G401 (cell line): ENCODE data around the gene AGPAT4. TPM values are rescaled to one million over a fixed set of nuclear protein-coding genes. Genes with fewer than 3 reads are reported as not detected.
"Not testable (repeated sequence)": the region's sequence is repeated elsewhere in the genome, so short reads cannot be mapped to it uniquely, and the experiment has no call there.

Experiments
- DNase-seq: peaks from one replicate; pipeline ENCODE4 v3.0.0-alpha.2; 2015; ENCODE audit warnings: low spot score
- in situ Hi-C: cut with HindIII; loops from 2 replicates; pipeline ENCODE4 v1.10.0; 2016; ENCODE audit warnings: low sequenced_read_pairs, mixed read lengths
- total RNA-seq: library from RNA; depleted of rRNA; stranded (reverse); fragments of >200 nt; shearing (Covaris generic); gene quantifications from 2 replicates; pipeline ENCODE4 v1.2.3, GENCODE V29; 2014

Gene AGPAT4
- total RNA-seq, 1 experiment from 2014 or later, result 3.6 TPM

DNA sequence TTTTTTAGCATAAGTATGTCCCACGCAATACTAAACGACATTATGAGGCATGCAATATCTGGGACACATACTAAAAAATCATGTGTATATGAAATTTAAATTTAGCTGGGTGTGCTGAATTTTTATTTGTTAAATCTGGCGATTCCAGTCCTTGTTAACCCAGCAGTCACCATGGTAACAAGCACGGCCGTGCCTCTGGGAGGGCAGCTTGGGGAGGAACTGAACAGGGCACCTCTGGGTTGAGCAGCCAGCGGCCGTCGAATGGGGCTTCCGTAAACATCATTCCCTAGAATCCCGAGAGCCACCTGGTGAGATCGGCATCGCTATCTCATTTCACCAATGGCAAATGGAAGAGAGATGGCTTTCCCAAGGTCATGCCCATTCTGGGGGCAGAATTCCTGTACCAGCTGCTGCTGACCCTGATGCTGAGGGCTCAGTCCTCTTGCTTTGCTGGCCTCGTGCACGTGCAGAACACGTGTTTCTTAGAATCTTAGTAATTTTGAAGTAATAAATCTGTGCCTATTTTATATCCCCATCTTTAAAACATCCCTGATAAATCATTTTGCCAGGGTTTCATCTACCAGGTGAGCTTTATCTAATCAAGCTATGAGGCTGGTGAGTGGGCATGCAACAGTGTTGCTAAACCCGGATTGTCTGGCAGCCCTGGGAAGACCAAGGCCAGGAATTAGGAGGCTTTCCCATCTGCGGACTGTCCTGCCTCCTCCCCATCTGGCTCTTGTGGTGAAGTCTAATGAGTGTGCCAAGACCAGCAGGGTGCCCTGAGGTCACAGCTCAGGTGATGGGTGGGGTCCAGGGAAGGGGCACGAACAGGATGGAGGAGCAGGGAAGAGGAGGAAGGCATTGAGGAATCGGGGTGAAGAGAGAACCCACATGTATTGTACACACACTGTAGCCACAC is 85.1 kb downstream of the AGPAT4 start:
- DNase-seq, result peak; percentile 57
- in situ Hi-C loops, result no loop called here

- in situ Hi-C loops, result no loop called here
- no peak for DNase-seq
These were observed 87.6 kb downstream of the AGPAT4 start for GRCh38 chr6:161186173-161186769.

DNA sequence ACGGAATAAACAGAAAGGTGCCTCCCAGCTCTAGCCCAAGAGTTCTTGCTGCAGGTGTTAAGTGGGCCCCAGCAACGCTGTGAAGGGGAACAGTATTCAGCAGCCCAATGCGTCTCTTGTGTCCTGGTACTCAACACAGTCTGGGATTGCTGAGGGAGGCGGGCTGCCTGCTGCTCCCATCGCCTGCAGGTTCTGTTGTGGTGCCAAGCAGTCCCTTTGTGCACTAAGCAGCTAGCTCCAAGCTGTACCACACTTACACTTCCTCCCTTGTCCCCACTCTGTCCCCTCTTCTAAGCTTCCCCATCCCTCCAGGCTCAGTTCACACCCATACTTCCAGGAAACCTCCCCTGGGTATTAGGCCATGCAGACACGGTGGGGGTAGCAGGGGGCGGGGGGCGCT is 92.7 kb downstream of the AGPAT4 start:
- DNase-seq, result no peak
- in situ Hi-C loops, result no loop called here

GRCh38 chr6:161178155-161178554 is 95.7 kb downstream of the AGPAT4 start:
- DNase-seq, in situ Hi-C loops: not testable (repeated sequence)

- in situ Hi-C loops, DNase-seq: not testable (repeated sequence)
These were observed 97.4 kb downstream of the AGPAT4 start for GRCh38 chr6:161176428-161176827.

GRCh38 chr6:161172769-161173168 is 101.1 kb downstream of the AGPAT4 start:
- DNase-seq, in situ Hi-C loops: not testable (repeated sequence)

GRCh38 chr6:161171207-161171606 is 102.7 kb downstream of the AGPAT4 start:
- DNase-seq, result no peak
- in situ Hi-C loops, result no loop called here

- in situ Hi-C loops, result no loop called here
- DNase-seq, result peak; percentile 87
These were observed 104.2 kb downstream of the AGPAT4 start for GRCh38 chr6:161169696-161170095.

DNA sequence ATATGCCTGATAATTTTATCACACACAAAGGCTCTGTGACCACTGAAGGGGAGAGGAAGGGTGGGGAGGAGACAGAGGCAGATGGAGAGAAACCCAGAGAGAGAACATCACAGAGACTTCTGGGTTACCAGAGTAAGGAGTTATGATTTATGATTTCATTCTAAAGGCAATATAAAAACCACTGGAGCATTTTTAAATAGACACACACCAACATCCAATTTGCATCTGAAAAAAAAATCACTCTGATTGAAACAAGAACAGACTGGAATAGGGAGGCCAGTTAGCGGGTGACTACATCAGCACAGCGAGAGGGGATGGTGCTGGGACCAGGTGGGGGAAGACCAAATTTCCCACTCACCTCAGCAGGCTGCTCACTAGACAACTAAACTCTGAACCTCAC is 104.8 kb downstream of the AGPAT4 start:
- in situ Hi-C loops, result no loop called here

DNA sequence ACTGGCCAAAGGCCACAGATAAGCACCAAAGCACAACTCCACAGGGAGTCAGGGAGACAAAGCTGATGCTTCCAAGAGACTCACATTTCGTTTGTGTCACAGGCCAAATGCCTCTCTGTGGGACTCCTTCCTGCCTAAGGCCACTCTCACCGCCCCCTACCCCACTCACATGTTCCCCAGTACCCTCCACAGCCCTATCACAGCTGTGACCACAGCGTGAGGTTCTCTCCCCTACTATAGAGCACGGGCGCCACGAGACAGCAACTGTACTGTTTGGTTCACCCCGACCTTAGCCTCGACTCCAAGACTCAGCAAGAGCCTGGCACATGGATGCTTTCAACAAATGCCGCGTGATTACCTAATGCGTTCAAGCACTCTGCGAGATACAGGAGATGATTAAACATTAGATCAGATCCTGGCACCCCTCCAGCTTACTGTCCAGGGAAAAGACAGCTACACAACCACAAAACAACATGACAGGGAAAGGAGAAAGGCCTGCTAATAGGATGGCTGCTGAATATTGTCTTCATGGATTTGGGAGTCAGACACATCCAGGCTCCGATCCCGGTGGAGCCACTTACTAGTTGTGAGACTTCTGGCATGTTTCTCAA is 105.5 kb downstream of the AGPAT4 start:
- peak; percentile 89 for DNase-seq
- in situ Hi-C loops, result no loop called here

More for the DNA sequence above, 104.8 kb downstream of the AGPAT4 start:
- peak; percentile 8 for DNase-seq

GRCh38 chr6:161166677-161167076 is 107.2 kb downstream of the AGPAT4 start:
- in situ Hi-C loops, result no loop called here
- no peak for DNase-seq

DNA sequence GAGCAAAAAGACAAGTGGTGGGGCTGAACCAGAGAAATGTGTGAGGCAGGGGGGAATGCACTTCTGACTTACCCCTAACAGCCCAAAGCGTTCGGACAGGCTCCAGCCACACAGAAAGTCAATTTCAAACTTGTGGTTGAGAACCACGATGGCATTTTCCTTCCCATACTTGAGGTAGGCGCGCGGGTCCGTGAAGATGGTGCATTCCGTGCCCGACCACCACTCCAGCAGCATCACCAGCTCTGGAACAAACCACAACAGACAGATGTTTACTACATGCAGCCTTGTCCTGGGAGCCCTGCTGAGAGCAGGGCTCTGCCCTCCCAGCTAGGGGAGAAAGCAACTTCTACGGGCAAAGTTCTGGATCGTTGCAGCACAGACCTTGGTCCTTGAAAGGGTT is 107.7 kb downstream of the AGPAT4 start:
- no peak for DNase-seq
- in situ Hi-C loops, result no loop called here

- in situ Hi-C loops, result no loop called here
- DNase-seq, result no peak
These were observed 109.7 kb downstream of the AGPAT4 start for GRCh38 chr6:161164182-161164625.

- in situ Hi-C loops, result no loop called here
- no peak for DNase-seq
These were observed 110.2 kb downstream of the AGPAT4 start for GRCh38 chr6:161163466-161164181.

GRCh38 chr6:161162722-161163121 is 111.1 kb downstream of the AGPAT4 start:
- DNase-seq, result no peak
- in situ Hi-C loops, result no loop called here

DNA sequence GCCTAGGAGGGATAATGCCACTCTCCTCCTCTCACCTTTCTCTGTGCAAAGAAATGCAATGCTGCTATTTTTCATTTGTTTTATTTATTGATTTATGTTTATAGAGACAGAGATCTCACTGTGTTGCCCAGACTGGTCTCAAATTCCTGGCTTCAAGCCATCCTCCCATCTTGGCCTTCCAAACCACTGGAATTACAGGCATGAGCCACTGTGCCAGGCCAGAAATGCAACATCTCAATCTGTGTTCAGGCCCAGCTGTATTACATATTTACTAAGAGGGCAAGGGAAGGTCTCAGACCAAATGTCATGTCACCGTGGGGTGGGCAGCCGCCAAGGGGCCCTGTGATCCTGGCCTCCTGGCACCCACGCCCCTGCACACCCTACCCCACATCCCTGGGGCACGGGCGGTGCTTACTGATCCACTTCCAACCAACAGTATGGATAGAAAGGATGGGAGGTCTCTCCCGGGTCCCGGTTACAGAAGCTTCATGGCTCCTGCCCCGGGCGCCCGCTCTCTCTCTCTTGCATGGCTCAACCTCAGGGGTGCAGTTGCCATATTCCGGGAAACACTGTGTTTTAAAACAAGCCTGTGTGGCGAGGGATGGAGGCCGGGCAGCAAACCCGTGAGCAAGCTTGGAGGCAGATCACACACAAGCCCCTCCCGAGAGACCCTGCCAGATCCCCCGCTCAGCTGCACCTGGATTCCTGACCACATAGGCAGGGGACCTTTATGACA is 111.8 kb downstream of the AGPAT4 start:
- no peak for DNase-seq
- in situ Hi-C loops, result no loop called here

DNA sequence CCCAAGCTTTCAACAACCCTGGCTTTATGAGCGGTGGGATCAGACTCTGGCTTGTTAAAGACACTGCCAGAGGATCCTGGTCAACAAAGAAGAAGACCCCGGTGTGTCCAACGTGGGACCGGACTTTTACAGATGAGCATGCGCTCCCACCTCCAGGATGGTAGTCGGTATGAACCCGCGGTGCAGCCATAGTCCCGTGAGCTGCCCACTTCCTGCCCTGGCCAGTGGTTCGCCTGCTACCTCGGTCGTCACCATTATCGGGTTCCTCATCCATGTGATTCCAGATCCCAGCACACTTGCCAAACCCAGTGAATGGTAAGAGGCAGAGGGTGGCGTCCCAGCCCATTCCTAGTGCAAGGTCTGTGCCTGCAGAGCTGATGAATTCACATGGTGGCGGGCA is 112.7 kb downstream of the AGPAT4 start:
- DNase-seq, result no peak
- in situ Hi-C loops, result no loop called here

DNA sequence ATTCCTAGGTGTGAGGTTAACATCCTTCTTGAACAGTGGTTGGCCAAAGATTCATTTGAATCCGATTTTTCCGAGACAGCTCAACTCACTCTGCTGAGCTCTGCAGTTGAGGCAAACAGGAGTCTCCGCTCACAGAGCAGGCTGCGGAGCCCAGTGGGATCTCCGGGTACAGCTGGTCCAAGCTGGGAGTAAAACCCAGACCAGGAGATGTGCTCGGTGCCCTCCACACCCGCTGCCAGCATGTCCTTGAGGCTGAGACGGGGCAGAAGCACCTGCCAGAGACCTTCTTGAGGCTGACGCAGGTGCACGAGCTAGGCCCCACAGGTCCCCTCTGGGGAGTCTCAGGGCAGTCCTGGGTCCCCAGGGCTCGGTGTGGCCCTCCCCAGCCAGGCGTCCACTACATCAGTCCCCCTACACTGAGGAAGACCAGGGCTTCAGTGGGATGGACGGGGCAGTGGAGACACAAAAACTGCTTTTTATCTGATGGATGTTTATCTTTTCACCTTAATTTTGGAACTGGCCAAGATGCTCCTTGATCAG is 119.0 kb downstream of the AGPAT4 start:
- in situ Hi-C loops, result no loop called here
- DNase-seq, result no peak

DNA sequence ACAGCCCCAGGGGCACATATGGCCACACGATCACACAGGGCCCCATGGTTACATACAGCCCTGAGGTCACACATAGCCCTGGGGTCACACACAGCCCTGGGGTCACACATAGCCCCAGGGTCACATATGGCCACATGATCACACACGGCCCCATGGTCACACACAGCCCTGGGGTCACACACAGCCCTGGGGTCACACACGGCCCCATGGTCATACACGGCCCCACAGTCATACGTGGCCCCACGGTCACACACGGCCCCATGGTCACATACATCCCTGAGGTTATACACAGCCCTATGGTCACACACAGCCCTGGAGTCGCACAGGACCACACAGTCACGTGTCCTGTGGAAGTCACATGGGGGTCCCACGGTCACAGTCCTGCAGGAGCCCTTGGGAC is 120.1 kb downstream of the AGPAT4 start:
- in situ Hi-C loops, result no loop called here

More for the DNA sequence above, 120.1 kb downstream of the AGPAT4 start:
- no peak for DNase-seq
